ENCODE measurements around the gene TCEANC2. TPM values are rescaled to one million over a fixed set of nuclear protein-coding genes. Genes with fewer than 3 reads are reported as not detected.
A peak's percentile ranks its signal among the peaks of the same experiment; 100 is the strongest.

TCEANC2 gene
- total and polyA plus RNA-seq, 2 donors (not counting 3 experiments of a cell fraction or from before 2014, with no cell fraction given) = 3.2 to 6.1 TPM

- Histone ChIP-seq H3K9me3 (replicated peaks; ENCODE audit: control insufficient read depth, insufficient read depth, low read length) (no peaks in the 10 kb centered on the region), H4K20me1 (replicated peaks; ENCODE audit: control insufficient read depth, extremely low read depth, insufficient read depth, low read length) (no peaks in the 10 kb centered on the region), H3K27ac (ENCODE audit: insufficient read depth, low read depth, low read length) (no peak overlapping the region), H3K4me2 (ENCODE audit: insufficient read depth, low read length) (peak overlapping the region; percentile 0), H3K9ac (replicated peaks; ENCODE audit: extremely low read depth, insufficient read depth, low read length) (no peak overlapping the region), H3K4me1 (ENCODE audit: control insufficient read depth, extremely low read depth, insufficient read depth, low read length) (peaks cover 3% of the 10 kb centered on the region), H2AFZ (ENCODE audit: low read depth, low read length) (peak overlapping the region; percentile 57), H3K9me1 (replicated peaks; ENCODE audit: control insufficient read depth, extremely low read depth, insufficient read depth, low read length) (no peaks in the 10 kb centered on the region), H3K79me2 (ENCODE audit: control insufficient read depth, insufficient read depth, low read length) (no peaks in the 10 kb centered on the region), H3K36me3 (ENCODE audit: control insufficient read depth in 2 of 2, extremely low read depth in 1 of 2, insufficient read depth in 2 of 2, low read length in 2 of 2) (no peaks in the 10 kb centered on the region), H3K4me3 (replicated peaks in 1 of 3; ENCODE audit: insufficient read depth in 1 of 3, low read depth in 1 of 3, low read length in 3 of 3) (no peak overlapping the region), H3K27me3 (ENCODE audit: control insufficient read depth in 2 of 2, insufficient read depth in 2 of 2, low read length in 2 of 2) (no peaks in the 10 kb centered on the region)
- no TSS peak for BruUV-seq (replicated peaks)
- dilution Hi-C loops (cut with MboI; ENCODE audit: extremely low pct_ligation_motif_present, low sequenced_read_pairs) = no loop called here
- no peak for FAIRE-seq
- ChIA-PET CTCF (interaction anchor here (0.5 to 7.0 kb wide), 66 partner anchors 8 to 460 kb away, joined by 3 to 122 read pairs (median 5); partner anchors contain the start of genes CYB5RL, MRPL37 and SSBP3), POLR2A (no interaction called here)
- TF ChIP-seq CTCF (IDR thresholded peaks at IDR 0.05; ENCODE audit: extremely low read depth in 1 of 2, insufficient read depth in 1 of 2, low read depth in 1 of 2, low read length in 2 of 2) (no peak), POLR2A (IDR thresholded peaks at IDR 0.05; ENCODE audit: low read depth, low read length) (no peak), MAX (IDR thresholded peaks at IDR 0.05; ENCODE audit: insufficient read depth, insufficient read length) (no peak), POLR2AphosphoS5 (IDR thresholded peaks at IDR 0.05; ENCODE audit: insufficient read depth, low read depth, low read length) (no peak), GATA2 (IDR thresholded peaks at IDR 0.05; ENCODE audit: insufficient read depth, insufficient read length, low read depth, low read length) (no peak), FOS (IDR thresholded peaks at IDR 0.05; ENCODE audit: borderline replicate concordance, insufficient read depth, low read length) (no peak), EZH2 (IDR thresholded peaks at IDR 0.05; ENCODE audit: borderline replicate concordance, low read depth, low read length, severe bottlenecking) (no peak), MYC (IDR thresholded peaks at IDR 0.05; ENCODE audit: low read depth, low read length) (no peak), JUN (IDR thresholded peaks at IDR 0.05; ENCODE audit: borderline replicate concordance, insufficient read depth, insufficient read length, low read depth) (no peak)
- intact Hi-C loops (cut with micrococcal nuclease) = loop anchor here (1.0 to 2.0 kb wide), 8 partner anchors 14 to 689 kb away; partner anchors contain the start of genes CYB5RL and MRPL37
- DNase-seq (ENCODE audit: low read depth, low spot score) = no peak
Observed at GRCh38 chr1:54120698-54121481, 67.5 kb downstream of the TCEANC2 start.
